HG03575 (cell line): ENCODE measurements around the gene ADAR.

Experiments
- ATAC-seq: cut with Tn5 transposase; IDR thresholded peaks from one replicate; pipeline ENCODE4 v1.9.1; 2021; ENCODE audit not compliant: unreplicated experiment, insufficient number of reproducible peaks, low FRiP score; ENCODE audit errors: extremely low read depth

The ADAR gene

GRCh38 chr1:154619181-154619948 is 11.4 kb upstream of the ADAR start:
- no peak for ATAC-seq

GRCh38 chr1:154616659-154617345 is 8.8 kb upstream of the ADAR start:
- no peak for ATAC-seq

GRCh38 chr1:154615411-154615810 is 7.4 kb upstream of the ADAR start:
- ATAC-seq: no peak

- ATAC-seq: no peak
These were observed 6.9 kb upstream of the ADAR start for GRCh38 chr1:154614901-154615300.

- ATAC-seq: no peak
These were observed 6.3 kb upstream of the ADAR start for GRCh38 chr1:154614247-154614646.

GRCh38 chr1:154611150-154611862 is 3.3 kb upstream of the ADAR start:
- no peak for ATAC-seq

GRCh38 chr1:154609398-154610380 is 1.7 kb upstream of the ADAR start:
- ATAC-seq: no peak

- ATAC-seq: no peak
These were observed 648 bp upstream of the ADAR start for GRCh38 chr1:154608397-154609270.

- ATAC-seq: no peak
These were observed 829 bp downstream of the ADAR start for GRCh38 chr1:154607106-154607608.

GRCh38 chr1:154605534-154605933 is 2.5 kb downstream of the ADAR start:
- no peak for ATAC-seq

- no peak for ATAC-seq
These were observed 4.7 kb downstream of the ADAR start for GRCh38 chr1:154603317-154603716.

GRCh38 chr1:154599658-154600057 is 8.3 kb downstream of the ADAR start:
- no peak for ATAC-seq

GRCh38 chr1:154598871-154599635 is 8.9 kb downstream of the ADAR start:
- ATAC-seq: no peak

- no peak for ATAC-seq
These were observed 12.4 kb downstream of the ADAR start for GRCh38 chr1:154595621-154596020.

- no peak for ATAC-seq
These were observed 13.2 kb downstream of the ADAR start for GRCh38 chr1:154594811-154595210.

- no peak for ATAC-seq
These were observed 14.6 kb downstream of the ADAR start for GRCh38 chr1:154593390-154593789.

- ATAC-seq: no peak
These were observed 16.8 kb downstream of the ADAR start for GRCh38 chr1:154591206-154591605.
